Fibroblast of pulmonary artery (primary cell): ENCODE data around the gene INHBB.

Experiments used
- DNase-seq: peaks from one replicate; pipeline ENCODE4 v3.0.0-alpha.2; 2010; ENCODE audit warnings: low read depth
- H3K4me3 ChIP-seq: replicated peaks from 2 replicates; pipeline ENCODE4 v1.5.1; 2011; ENCODE audit warnings: low read depth, mild to moderate bottlenecking, control low read depth, low read length, moderate library complexity
- TF ChIP-seq, protein P1 (sequence below): IDR thresholded peaks from 2 replicates; pipeline ENCODE4 v1.5.1; 2011; ENCODE audit warnings: mild to moderate bottlenecking, control low read depth, low read length, inconsistent platforms; ENCODE audit errors: missing control alignments

The INHBB gene

DNA sequence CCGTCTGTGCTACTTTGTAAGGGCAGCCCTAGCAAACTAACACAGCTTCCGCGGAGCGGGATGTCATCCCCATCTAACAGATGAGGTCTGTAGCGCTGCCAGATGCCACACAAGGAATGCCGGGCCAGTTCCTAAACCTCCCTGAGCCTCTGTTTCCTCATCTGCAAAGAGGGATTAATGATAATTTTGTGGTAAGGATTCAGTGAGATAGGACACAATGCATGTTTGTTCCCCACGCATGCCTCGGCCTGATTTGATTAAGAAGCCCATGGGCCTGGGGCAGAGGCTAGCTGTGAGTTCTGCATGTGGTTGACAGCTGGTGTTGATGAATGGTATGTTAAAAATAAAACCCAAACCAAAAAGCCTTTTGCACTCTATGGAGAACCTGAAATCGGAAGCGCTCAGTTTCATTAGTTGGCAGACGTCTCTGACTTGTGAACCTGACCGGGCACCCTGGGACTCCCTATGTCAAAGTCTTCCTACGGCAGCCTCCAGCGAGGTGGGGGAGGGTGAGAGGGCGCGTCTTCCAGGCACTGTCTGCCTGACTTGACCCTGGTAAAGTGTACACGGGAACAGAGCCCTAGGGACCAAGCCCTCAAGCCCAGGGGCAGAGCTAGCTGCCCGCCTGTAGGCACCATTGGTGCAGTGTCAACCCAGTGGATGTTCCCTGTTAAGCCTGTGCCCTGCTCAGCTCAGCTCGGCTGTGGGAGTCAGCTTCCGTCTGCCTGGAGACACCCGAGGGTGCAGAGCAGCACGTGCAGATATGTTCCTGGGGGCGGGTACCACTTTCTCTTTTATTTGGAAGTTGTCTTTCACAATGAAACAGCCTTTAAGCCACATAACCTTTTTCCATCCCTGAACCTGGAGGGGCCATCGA is 14.8 kb upstream of the INHBB start:
- TF ChIP-seq, protein P1, sequence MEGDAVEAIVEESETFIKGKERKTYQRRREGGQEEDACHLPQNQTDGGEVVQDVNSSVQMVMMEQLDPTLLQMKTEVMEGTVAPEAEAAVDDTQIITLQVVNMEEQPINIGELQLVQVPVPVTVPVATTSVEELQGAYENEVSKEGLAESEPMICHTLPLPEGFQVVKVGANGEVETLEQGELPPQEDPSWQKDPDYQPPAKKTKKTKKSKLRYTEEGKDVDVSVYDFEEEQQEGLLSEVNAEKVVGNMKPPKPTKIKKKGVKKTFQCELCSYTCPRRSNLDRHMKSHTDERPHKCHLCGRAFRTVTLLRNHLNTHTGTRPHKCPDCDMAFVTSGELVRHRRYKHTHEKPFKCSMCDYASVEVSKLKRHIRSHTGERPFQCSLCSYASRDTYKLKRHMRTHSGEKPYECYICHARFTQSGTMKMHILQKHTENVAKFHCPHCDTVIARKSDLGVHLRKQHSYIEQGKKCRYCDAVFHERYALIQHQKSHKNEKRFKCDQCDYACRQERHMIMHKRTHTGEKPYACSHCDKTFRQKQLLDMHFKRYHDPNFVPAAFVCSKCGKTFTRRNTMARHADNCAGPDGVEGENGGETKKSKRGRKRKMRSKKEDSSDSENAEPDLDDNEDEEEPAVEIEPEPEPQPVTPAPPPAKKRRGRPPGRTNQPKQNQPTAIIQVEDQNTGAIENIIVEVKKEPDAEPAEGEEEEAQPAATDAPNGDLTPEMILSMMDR = no peak
- DNase-seq = no peak
- no peak overlapping the region for H3K4me3 ChIP-seq

DNA sequence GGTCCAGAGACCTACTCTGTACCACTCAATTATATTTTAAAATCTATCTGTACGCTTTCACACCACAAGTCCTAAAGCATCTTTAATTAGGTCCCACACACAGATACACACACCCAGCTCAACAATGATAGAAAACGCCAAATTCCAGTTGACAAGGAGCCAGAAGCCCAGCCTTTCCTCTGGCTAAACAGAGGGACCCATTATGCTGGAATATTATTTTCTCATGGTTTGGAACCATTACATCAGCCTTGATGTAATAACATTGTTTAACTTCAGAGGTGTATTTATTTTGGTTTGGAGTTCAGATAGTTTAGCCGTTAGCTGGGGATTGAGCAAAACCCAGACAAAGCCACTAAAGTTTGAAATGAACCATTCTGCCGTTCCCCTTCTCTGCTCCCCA is 14.0 kb upstream of the INHBB start:
- no peak for DNase-seq
- TF ChIP-seq, protein P1 = no peak

DNA sequence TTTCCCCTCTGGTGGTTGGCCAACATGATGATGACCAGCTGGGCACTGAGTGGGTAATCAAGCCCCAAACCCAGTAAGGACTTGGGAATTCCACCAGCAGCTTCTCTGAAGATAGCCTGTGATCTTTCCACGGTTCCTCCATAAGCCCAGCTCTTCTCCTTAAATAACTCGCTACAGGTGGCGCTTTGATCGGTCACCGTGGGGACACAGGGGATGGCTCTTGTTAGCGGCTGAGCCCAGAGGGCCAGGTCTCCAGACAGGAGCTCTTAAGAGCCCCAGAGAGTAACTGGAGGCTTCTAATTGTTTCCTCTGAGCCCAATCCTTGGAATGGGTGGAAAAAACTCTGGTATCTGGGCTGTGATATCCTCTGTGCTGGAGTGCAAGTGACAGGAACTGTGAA is 13.6 kb upstream of the INHBB start:
- DNase-seq = no peak
- TF ChIP-seq, protein P1 = no peak
- no peak overlapping the region for H3K4me3 ChIP-seq

More for the DNA sequence above, 14.0 kb upstream of the INHBB start:
- H3K4me3 ChIP-seq = no peak overlapping the region

DNA sequence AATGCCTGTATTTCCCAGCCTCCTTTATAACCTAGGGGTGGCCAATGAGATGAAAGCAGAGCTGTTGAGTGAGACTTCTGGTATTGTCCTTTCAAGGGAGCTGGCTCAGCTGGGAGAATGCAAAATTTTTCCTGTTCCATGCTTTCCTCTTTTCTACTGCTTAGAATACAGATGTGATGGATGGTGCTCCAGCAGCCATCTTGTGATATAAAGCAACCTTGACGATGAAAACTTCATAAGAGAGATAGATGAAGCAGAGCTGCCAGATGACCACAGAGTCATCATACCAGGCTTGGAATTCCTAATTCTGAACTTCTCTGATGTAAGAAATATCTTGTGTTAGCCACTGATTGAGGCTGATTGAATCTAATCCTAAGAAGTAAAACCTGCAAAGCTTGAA is 11.9 kb upstream of the INHBB start:
- H3K4me3 ChIP-seq = no peak overlapping the region
- TF ChIP-seq, protein P1 = no peak
- DNase-seq = no peak

DNA sequence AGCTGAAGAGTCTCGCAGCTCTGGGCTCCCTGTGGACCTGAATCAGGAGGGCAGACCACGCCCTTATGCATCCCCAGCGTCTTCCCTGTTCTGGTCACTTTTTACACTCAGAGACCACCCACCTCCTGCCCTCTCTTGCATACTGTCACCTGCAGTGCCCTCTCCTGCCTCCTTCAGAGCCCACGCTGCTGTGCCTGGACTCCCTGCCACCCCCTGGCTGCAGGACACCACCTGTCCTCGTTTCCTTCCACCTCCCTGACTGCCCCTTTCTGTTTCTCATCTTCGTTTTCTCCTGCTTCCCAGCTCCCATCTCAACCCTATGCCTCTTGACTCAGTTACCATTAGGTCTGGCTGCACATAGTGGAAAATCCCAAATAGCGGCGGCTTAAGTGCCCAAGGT is 9.2 kb upstream of the INHBB start:
- TF ChIP-seq, protein P1 = no peak
- DNase-seq = no peak
- H3K4me3 ChIP-seq = no peak overlapping the region

DNA sequence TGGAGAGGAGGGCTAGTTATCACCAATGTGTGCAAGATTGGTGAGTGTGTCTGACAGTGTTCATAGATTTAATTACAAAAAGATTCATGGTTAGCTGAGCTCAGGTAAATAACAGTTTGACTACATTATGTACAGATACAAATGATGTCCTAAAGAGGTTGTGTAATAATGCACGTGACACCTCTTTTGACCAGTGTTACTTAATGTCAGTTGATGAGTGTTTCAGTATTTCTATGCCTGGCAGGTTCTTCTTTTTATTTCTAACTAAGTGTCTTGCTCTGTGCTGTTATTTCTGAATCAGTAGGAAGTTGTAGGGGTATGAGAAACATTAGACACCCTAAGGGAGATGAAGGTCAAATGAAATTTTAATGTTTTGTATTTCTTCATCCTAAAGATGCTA is 7.9 kb upstream of the INHBB start:
- H3K4me3 ChIP-seq = no peak overlapping the region
- DNase-seq = no peak
- TF ChIP-seq, protein P1 = no peak

DNA sequence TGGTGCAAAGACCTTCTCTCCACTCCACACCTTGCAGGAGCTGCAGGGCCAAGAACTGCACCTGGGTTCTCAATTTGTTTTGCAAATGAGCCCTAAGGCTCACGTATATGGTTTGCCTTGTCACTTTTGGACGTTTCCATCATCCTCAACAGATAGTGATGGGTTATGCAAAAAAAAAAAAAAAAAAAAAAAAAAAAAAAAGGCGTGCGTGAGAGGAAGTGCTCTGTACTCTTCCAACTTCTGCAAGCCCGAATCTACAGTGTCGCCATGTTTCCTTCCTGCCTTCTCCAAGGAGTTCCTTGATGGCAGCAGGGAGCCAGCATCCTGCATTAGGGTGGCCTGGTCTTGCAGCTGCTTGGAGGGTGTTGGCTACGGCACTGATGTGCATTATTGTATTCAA is 4.0 kb upstream of the INHBB start:
- no peak for DNase-seq
- H3K4me3 ChIP-seq = no peak overlapping the region
- TF ChIP-seq, protein P1 = no peak
